HG03457 (cell line): ENCODE results near the gene PLCG1.

Source experiments
- ATAC-seq: cut with Tn5 transposase; IDR thresholded peaks from one replicate; pipeline ENCODE4 v1.9.1; 2021; ENCODE audit warnings: moderate number of reproducible peaks; ENCODE audit not compliant: unreplicated experiment

PLCG1 gene

DNA sequence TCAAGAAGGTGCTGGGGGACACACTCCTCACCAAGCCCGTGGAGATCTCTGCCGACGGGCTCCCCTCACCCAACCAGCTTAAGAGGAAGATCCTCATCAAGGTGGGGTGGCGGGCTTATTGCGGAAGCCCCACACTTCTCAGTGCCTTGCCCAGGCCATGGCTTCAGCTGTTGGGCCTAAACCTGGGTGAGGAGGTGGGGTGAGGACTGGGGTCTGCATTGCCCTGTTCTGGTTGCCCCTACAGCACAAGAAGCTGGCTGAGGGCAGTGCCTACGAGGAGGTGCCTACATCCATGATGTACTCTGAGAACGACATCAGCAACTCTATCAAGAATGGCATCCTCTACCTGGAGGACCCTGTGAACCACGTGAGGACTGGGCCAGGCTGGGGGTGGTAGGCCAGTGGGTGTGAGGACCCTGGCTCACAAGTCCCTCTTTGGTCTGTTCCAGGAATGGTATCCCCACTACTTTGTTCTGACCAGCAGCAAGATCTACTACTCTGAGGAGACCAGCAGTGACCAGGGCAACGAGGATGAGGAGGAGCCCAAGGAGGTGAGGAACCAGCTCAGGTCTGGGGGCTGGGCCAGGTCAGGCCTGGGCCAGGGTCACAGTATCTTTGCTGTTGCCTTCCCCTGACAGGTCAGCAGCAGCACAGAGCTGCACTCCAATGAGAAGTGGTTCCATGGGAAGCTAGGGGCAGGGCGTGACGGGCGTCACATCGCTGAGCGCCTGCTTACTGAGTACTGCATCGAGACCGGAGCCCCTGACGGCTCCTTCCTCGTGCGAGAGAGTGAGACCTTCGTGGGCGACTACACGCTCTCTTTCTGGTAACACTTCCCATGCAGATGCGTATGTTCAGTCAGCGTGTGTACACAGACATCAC is 27.9 kb downstream of the PLCG1 start:
- ATAC-seq = no peak

DNA sequence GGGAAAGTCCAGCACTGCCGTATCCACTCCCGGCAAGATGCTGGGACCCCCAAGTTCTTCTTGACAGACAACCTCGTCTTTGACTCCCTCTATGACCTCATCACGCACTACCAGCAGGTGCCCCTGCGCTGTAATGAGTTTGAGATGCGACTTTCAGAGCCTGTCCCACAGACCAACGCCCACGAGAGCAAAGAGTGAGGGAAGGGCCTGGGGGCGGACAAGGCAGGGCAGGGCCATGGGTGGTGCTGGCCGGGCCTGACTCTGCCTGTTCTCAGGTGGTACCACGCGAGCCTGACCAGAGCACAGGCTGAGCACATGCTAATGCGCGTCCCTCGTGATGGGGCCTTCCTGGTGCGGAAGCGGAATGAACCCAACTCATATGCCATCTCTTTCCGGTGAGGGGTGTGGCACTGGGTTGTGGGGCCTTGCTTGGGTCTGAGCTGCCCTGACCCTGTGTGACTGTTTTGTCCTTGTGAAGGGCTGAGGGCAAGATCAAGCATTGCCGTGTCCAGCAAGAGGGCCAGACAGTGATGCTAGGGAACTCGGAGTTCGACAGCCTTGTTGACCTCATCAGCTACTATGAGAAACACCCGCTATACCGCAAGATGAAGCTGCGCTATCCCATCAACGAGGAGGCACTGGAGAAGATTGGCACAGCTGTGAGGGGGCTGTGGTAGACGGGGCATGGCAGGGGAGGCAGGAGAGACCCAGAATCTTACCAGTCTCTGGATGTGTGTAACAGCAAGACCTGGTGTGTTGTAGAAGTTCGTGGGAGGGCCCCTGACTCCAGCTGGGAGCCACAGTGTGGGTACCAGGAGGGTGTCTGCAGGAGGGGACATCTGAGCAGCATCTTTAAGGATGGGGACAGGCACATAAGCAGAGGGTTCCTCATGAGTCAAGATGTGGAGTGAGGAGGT is 29.1 kb downstream of the PLCG1 start:
- no peak for ATAC-seq

DNA sequence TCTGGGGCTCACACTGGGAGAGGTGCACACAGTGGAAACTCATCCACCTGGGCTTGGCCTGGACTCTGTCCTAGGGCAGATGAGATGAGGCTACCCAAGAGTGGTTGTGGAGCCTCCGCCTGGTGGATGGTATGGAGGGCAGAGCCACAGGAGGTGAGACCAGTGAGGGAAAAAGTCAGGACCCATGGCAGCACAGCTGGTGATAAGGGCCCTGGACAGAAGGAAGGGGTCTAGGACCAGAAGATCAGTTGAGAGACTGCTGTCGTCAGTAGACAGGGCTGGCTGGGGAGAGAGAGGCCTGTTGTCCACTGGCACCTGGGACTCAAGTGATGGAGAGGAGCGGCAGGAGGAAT is 29.8 kb downstream of the PLCG1 start:
- no peak for ATAC-seq

DNA sequence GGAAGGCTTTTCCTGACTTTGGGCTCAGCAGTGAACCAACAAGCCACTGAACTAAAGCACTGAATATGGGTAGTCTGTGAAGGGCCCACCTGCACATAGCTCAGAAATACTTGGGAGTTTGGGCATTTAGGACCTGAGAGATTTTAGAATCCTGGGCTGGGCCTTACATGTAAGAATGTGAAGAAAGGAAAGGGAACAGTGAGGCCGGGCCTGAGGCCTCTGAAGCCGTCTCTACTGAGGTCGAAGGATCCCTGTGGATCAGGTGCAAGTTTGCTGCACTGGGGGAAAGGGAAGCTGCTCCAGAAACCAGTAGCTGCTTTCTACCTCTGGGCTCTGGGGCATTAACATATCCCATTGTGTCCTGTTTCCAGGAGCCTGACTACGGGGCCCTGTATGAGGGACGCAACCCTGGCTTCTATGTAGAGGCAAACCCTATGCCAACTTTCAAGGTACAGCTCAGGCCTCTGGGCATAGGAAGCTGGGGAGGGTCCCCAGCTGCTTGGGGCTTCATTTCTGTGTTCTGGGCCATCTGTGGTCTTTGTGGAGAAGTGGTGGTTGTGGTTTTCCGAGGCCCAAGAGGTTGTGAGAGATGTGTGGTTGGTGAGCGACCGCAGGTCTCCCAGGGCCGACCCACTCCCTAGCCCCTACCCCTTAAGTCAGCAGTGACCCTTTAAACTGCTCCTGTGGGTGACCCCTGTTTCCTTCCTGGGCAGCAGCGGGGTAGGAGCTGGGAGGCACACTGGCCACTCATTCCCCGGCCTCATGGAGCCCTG is 30.3 kb downstream of the PLCG1 start:
- no peak for ATAC-seq

- ATAC-seq = no peak
Measured at GRCh38 chr20:41168281-41169161, 31.2 kb downstream of the PLCG1 start.

DNA sequence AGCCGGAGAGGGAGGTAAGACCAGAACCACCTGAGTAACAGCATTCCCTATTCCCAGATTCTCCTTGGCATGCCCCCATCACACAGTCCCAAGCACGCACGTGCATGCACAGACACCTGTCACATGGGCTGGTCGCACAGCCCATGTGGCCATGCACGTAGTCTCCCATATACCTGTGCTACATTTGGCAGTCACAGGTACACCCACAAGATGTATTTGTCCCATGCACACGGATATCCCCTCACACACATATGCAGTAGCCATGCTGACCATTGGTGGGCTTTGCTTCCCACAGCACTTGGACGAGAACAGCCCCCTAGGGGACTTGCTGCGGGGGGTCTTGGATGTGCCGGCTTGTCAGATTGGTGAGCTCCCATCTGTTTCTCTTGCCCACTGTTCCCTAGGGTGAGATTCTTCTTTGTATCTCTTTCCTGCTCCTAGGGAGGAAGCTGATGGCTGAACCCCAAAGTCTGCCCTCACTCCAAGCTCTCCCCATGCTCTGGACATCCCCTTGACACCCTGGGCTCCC is 31.9 kb downstream of the PLCG1 start:
- no peak for ATAC-seq

DNA sequence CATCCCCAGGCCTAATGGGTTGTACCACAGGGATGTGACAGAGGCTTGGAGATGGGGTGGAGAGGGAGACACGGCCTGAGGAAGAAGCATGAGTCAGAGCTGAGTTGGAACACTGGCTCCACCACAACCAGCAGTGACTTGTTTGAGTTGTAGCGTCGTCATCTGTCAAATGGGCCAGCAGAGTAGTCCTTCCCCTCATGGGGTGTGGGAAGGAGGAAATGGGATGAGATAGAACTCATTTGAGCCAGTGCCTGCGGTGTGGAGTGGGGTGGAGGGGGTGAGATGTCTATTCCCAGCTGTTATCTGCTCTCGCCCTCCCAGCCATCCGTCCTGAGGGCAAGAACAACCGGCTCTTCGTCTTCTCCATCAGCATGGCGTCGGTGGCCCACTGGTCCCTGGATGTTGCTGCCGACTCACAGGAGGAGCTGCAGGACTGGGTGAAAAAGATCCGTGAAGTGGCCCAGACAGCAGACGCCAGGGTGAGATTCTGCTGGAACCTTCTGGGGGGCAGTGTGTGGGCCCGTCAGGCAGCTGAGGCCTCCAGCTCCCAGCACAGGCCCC is 32.5 kb downstream of the PLCG1 start:
- ATAC-seq = no peak

GRCh38 chr20:41170386-41171105 is 33.2 kb downstream of the PLCG1 start:
- ATAC-seq = no peak

GRCh38 chr20:41171736-41172295 is 34.5 kb downstream of the PLCG1 start:
- no peak for ATAC-seq

DNA sequence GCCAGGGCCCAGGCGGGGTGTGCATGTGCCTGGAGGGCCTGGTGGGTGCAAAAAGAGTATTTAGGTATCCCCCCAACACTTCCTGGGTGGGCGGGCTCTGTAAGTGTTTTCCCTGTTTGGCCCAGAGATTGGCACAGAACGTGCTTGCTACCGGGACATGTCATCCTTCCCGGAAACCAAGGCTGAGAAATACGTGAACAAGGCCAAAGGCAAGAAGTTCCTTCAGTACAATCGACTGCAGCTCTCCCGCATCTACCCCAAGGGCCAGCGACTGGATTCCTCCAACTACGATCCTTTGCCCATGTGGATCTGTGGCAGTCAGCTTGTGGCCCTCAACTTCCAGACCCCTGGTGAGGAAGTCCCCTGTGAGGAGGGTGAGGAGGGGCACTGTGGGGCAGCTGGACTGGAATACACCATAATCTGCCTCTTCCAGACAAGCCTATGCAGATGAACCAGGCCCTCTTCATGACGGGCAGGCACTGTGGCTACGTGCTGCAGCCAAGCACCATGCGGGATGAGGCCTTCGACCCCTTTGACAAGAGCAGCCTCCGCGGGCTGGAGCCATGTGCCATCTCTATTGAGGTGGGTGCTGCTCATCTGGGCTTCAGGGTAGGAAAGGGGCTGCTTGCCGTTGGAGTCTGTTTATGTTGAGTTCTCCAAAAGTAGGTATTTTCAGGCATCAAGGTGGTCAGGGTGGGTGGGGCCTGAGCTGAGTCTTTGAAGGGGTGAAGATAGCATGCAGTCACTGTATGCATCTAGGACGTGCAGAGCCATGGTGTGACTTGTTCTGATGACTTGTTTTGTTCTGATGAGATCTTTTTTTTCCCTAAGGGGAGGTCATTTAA is 35.2 kb downstream of the PLCG1 start:
- ATAC-seq = no peak

- no peak for ATAC-seq
Measured at GRCh38 chr20:41173161-41173721, 35.9 kb downstream of the PLCG1 start.

- ATAC-seq = no peak
Measured at GRCh38 chr20:41173791-41174341, 36.5 kb downstream of the PLCG1 start.

DNA sequence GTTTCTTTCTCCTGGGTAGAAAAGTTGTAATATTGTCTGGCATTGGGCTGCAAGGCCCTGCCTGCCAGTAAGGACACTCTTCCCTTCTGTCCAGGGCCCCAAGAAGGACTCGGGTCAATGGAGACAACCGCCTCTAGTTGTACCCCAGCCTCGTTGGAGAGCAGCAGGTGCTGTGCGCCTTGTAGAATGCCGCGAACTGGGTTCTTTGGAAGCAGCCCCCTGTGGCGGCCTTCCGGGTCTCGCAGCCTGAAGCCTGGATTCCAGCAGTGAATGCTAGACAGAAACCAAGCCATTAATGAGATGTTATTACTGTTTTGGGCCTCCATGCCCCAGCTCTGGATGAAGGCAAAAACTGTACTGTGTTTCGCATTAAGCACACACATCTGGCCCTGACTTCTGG is 37.0 kb downstream of the PLCG1 start:
- no peak for ATAC-seq

GRCh38 chr20:41174782-41175181 is 37.4 kb downstream of the PLCG1 start:
- ATAC-seq = no peak

DNA sequence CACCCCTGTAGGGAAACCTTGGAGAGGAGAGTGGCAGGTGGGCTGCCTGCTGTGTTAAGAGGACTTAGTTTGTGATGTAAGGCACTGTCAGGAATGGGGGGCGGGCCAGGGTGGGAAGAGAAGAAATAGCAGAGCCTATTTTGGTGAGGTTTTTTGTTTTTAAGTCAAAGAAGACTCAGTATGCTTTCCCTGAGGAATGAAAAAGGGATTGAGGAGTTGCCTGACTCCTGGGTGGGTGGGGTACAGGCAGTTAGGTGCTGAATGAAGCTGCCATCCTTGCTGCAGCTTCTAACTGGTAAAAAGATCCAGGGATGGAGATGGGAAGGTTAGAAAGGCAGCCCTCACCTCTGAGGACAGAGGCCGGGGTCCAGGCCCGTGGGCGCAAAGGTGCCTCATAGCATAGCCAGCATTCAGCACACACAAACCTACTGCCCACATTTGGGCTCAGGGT is 37.9 kb downstream of the PLCG1 start:
- no peak for ATAC-seq

DNA sequence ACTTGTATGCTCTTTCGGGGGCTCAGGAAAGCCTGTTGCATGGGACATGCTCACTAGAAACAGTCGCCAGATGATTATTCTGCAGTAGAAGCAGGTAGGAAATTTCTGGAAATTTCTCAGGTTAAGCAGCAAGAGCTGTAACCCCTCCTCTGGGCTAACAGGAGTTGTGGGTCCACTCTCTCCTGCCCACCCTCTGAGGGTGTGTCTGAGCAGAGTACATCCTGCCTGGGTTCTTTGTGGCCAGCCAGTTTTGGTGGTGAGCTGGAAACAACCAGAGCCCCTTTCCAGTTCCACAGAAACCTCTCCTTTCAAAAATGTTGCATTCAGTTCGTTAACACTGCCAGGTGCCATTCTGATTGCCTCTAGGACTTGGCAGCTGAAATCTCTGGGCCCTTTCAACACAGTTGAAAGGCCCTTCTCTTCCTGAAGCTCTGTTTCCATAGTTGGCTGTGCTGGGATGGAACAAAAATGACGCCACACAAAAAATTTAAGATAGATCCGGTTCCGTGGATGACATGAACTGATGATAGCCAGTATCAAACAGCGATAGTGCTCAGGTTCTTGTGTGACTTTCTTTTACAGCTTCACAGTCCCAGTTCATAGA is 38.5 kb downstream of the PLCG1 start:
- no peak for ATAC-seq
